WERI-Rb-1 (cell line): ENCODE results near the gene FAM13C.

Experiments used
- DNase-seq: peaks from one replicate; pipeline ENCODE4 v3.0.0-alpha.2; 2020
- H3K27ac ChIP-seq: fragments of 250-450 bp; sonication (Bioruptor Pico); 2 replicates; pipeline ENCODE4 v1.5.1; 2020; ENCODE audit warnings: mild to moderate bottlenecking, moderate library complexity
- H3K27me3 ChIP-seq: fragments of 250-450 bp; sonication (Bioruptor Pico); 2 replicates; pipeline ENCODE4 v1.5.1; 2021; ENCODE audit warnings: mild to moderate bottlenecking, low read depth, moderate library complexity; ENCODE audit not compliant: insufficient read depth, severe bottlenecking
- H3K36me3 ChIP-seq: fragments of 250-450 bp; sonication (Bioruptor Pico); 2 replicates; pipeline ENCODE4 v1.5.1; 2020; ENCODE audit warnings: mild to moderate bottlenecking, moderate library complexity
- H3K4me3 ChIP-seq: 2 replicates; pipeline ENCODE4 v1.5.1; 2011; ENCODE audit warnings: low read depth, mild to moderate bottlenecking, control low read depth, low read length
- H3K9me3 ChIP-seq: fragments of 250-450 bp; sonication (Bioruptor Pico); 2 replicates; pipeline ENCODE4 v1.5.1; 2021; ENCODE audit warnings: mild to moderate bottlenecking, moderate library complexity; ENCODE audit not compliant: severe bottlenecking
- CTCF ChIP-seq: IDR thresholded peaks from 2 replicates; pipeline ENCODE4 v1.5.1; 2011; ENCODE audit warnings: low read depth, mild to moderate bottlenecking, control low read depth, inconsistent platforms, low read length

The FAM13C gene

GRCh38 chr10:59333701-59334100 is 28.6 kb downstream of the FAM13C start:
- Histone ChIP-seq H3K27me3 (no peaks in the 10 kb centered on the region), H3K9me3 (no peaks in the 10 kb centered on the region), H3K36me3 (no peaks in the 10 kb centered on the region), H3K4me3 (no peak overlapping the region), H3K27ac (no peak overlapping the region)
- no peak for TF ChIP-seq CTCF
- no peak for DNase-seq

GRCh38 chr10:59332581-59332980 is 29.8 kb downstream of the FAM13C start:
- Histone ChIP-seq H3K27ac (no peak overlapping the region), H3K9me3 (no peaks in the 10 kb centered on the region), H3K4me3 (no peak overlapping the region), H3K27me3 (no peaks in the 10 kb centered on the region), H3K36me3 (no peaks in the 10 kb centered on the region)
- DNase-seq: no peak
- TF ChIP-seq CTCF: no peak

GRCh38 chr10:59331661-59332060 is 30.7 kb downstream of the FAM13C start:
- H3K27me3 ChIP-seq: no peaks in the 10 kb centered on the region
- H3K36me3 ChIP-seq: no peaks in the 10 kb centered on the region
- TF ChIP-seq CTCF: no peak
- no peak overlapping the region for H3K27ac ChIP-seq
- no peak overlapping the region for H3K4me3 ChIP-seq
- DNase-seq: no peak
- H3K9me3 ChIP-seq: no peaks in the 10 kb centered on the region

- Histone ChIP-seq H3K27me3 (no peaks in the 10 kb centered on the region), H3K27ac (no peak overlapping the region), H3K36me3 (no peaks in the 10 kb centered on the region), H3K4me3 (no peak overlapping the region), H3K9me3 (no peaks in the 10 kb centered on the region)
- no peak for DNase-seq
- no peak for TF ChIP-seq CTCF
These were observed 37.2 kb downstream of the FAM13C start for GRCh38 chr10:59325116-59325515.

GRCh38 chr10:59324597-59324996 is 37.8 kb downstream of the FAM13C start:
- Histone ChIP-seq H3K4me3 (no peak overlapping the region), H3K9me3 (no peaks in the 10 kb centered on the region), H3K36me3 (no peaks in the 10 kb centered on the region), H3K27me3 (no peaks in the 10 kb centered on the region), H3K27ac (no peak overlapping the region)
- no peak for DNase-seq
- TF ChIP-seq CTCF: no peak

GRCh38 chr10:59323831-59324401 is 38.4 kb downstream of the FAM13C start:
- no peak for TF ChIP-seq CTCF
- DNase-seq: no peak

More at GRCh38 chr10:59323831-59324401, 38.4 kb downstream of the FAM13C start:
- Histone ChIP-seq H3K27me3 (no peaks in the 10 kb centered on the region), H3K36me3 (no peaks in the 10 kb centered on the region), H3K4me3 (no peak overlapping the region), H3K27ac (no peak overlapping the region), H3K9me3 (no peaks in the 10 kb centered on the region)
